Activated CD8-positive, alpha-beta T cell treated with anti-CD3 and anti-CD28 coated beads for 36 hours (primary cell): ENCODE data around the gene SRC. TPM values are rescaled to one million over a fixed set of nuclear protein-coding genes. Genes with fewer than 3 reads are reported as not detected.
"Not testable (repeated sequence)": the region's sequence is repeated elsewhere in the genome, so short reads cannot be mapped to it uniquely, and the experiment has no call there.

Experiments
- ATAC-seq: fragments of 200-7000 bp; cut with Tn5 transposase; one replicate; pipeline ENCODE4 v1.10.0; 2021; ENCODE audit warnings: mild to moderate bottlenecking, moderate library complexity
- CTCF ChIA-PET: fragments of 350-600 bp; sonication (Branson Sonifier 250); formaldehyde crosslinking; loops from one replicate; lab custom pipeline; 2021; ENCODE audit warnings: antibody characterized with exemption; lab: Charles Lee
- POLR2A ChIA-PET: fragments of 350-600 bp; sonication (Branson Sonifier 250); formaldehyde crosslinking; loops from one replicate; lab custom pipeline; 2021; ENCODE audit warnings: antibody characterized with exemption; lab: Charles Lee
- DNase-seq: peaks from one replicate; pipeline ENCODE4 v3.0.0-alpha.2; 2020
- H3K27ac Mint-ChIP-seq: one replicate; pipeline ENCODE4 v1.8.0; 2021; ENCODE audit warnings: mild to moderate bottlenecking, mixed read lengths
- H3K27me3 Mint-ChIP-seq: one replicate; pipeline ENCODE4 v1.8.0; 2021; ENCODE audit warnings: mixed read lengths
- H3K36me3 Mint-ChIP-seq: one replicate; pipeline ENCODE4 v1.8.0; 2021; ENCODE audit warnings: low read depth, mixed read lengths
- H3K4me1 Mint-ChIP-seq: one replicate; pipeline ENCODE4 v1.8.0; 2021; ENCODE audit warnings: low read depth, mixed read lengths
- H3K4me3 Mint-ChIP-seq: one replicate; pipeline ENCODE4 v1.8.0; 2021; ENCODE audit warnings: mild to moderate bottlenecking, moderate library complexity, mixed read lengths
- H3K9me3 Mint-ChIP-seq: one replicate; pipeline ENCODE4 v1.8.0; 2021; ENCODE audit warnings: mixed read lengths
- intact Hi-C: fragments of 100-400 bp; cut with micrococcal nuclease; formaldehyde crosslinking; loops from one replicate; pipeline ENCODE4 v1.10.0; 2022
- total RNA-seq, 2 experiments: library from RNA; stranded (reverse); gene quantifications; one replicate each; pipeline ENCODE4 v1.2.3, GENCODE V29; 2021
- TF ChIP-seq, protein P1 (sequence below): fragments of 200-600 bp; IDR thresholded peaks from one replicate; pipeline ENCODE4 v1.8.0; 2022; ENCODE audit warnings: antibody characterized with exemption, mild to moderate bottlenecking

The SRC gene
- total RNA-seq, 2 experiments from 2014 or later: 0.88 to 2.4 TPM

DNA sequence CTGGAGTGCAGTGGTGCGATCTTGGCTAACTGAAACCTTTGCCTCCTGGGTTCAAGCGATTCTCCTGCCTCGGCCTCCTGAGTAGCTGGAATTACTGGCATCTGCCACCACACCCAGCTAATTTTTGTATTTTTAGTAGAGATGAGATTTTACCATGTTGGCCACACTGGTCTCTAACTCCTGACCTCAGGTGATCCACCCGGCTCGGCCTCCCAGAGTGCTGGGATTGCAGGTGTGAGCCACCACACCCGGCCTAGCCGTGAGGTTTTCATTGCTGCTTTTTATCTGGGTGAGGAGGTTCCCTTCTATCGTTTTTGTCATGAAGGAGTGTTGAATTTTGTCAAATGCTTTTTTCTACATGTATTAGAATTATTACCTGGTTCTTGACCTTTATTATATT lies 23.9 kb downstream of the SRC start:
- no peak overlapping the region for H3K4me3 Mint-ChIP-seq
- H3K36me3 Mint-ChIP-seq: peaks cover 2% of the 10 kb centered on the region
- ATAC-seq: no peak
- H3K27me3 Mint-ChIP-seq: no peaks in the 10 kb centered on the region
- H3K4me1 Mint-ChIP-seq: no peaks in the 10 kb centered on the region
- no peak overlapping the region for H3K27ac Mint-ChIP-seq
- TF ChIP-seq, protein P1, sequence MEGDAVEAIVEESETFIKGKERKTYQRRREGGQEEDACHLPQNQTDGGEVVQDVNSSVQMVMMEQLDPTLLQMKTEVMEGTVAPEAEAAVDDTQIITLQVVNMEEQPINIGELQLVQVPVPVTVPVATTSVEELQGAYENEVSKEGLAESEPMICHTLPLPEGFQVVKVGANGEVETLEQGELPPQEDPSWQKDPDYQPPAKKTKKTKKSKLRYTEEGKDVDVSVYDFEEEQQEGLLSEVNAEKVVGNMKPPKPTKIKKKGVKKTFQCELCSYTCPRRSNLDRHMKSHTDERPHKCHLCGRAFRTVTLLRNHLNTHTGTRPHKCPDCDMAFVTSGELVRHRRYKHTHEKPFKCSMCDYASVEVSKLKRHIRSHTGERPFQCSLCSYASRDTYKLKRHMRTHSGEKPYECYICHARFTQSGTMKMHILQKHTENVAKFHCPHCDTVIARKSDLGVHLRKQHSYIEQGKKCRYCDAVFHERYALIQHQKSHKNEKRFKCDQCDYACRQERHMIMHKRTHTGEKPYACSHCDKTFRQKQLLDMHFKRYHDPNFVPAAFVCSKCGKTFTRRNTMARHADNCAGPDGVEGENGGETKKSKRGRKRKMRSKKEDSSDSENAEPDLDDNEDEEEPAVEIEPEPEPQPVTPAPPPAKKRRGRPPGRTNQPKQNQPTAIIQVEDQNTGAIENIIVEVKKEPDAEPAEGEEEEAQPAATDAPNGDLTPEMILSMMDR: no peak
- no peak for DNase-seq
- ChIA-PET POLR2A (no interaction called here), CTCF (interaction anchor here (0.8 kb wide), 1 partner anchor 15 kb away, joined by 4 read pairs; no protein-coding TSS in a partner anchor)
- no peaks in the 10 kb centered on the region for H3K9me3 Mint-ChIP-seq
- intact Hi-C loops: no loop called here

DNA sequence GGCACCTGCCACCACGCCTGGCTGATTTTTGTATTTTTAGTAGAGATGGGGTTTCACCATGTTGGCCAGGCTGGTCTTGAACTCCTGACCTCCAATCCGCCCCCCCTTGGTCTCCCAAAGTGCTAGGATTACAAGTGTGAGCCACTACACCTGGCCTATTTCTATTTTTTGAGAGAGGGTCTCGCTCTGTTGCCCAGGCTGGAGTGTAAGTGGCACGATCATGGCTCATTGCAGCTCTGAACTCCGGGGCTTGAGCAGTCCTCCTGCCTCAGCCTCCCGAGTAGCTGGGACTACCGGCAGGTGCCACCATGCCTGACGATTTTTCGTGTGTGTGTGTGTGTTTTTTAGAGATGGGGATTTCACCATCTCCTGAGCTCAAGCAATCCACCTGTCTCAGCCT lies 25.9 kb downstream of the SRC start:
- H3K9me3 Mint-ChIP-seq, POLR2A ChIA-PET, DNase-seq, H3K4me3 Mint-ChIP-seq, CTCF ChIA-PET, H3K27me3 Mint-ChIP-seq, ATAC-seq, H3K4me1 Mint-ChIP-seq, H3K36me3 Mint-ChIP-seq, H3K27ac Mint-ChIP-seq, intact Hi-C loops: not testable (repeated sequence)

DNA sequence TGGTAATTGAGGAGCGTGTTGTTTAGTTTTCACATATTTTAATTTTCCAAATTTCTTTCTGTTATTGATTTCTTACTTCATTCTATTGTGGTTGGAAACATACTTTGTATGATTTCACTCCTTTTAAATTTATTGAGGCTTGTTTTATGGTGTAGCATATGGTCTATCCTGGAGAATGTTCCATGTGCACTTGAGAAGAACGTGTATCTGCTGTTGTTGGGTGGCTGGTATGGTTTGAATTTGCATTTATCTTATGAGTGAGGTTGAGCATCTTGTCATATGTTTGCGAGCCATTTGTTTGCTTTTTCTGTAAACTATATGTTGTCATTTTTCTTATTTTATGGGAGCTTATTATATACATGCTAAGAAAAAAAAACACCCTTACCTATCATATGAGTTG lies 26.5 kb downstream of the SRC start:
- TF ChIP-seq, protein P1: no peak
- ChIA-PET POLR2A (no interaction called here), CTCF (no interaction called here)
- H3K9me3 Mint-ChIP-seq: no peaks in the 10 kb centered on the region
- intact Hi-C loops: no loop called here
- no peaks in the 10 kb centered on the region for H3K36me3 Mint-ChIP-seq
- H3K27ac Mint-ChIP-seq: no peak overlapping the region
- no peak for ATAC-seq
- H3K27me3 Mint-ChIP-seq: no peaks in the 10 kb centered on the region
- H3K4me3 Mint-ChIP-seq: no peak overlapping the region
- peaks cover 3% of the 10 kb centered on the region for H3K4me1 Mint-ChIP-seq
- no peak for DNase-seq

DNA sequence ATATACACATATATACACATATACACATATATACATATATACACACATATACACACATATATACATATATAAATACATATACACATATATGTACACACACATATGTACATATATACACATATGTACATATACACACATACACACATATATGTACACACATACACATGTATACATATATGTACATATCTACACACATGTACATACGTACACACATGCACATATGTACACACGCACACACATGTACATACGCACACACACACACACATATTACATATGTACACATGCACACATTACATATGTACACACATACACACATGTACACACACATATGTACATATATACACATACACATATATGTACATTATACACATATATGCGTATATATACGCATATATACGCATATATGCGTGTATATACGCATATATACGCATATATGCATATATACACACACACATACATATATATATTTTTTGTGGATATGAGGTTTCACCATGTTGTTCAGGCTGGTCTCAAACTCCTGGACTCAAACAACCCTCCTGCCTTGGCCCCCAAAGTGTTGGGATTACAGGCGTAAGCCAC lies 27.2 kb downstream of the SRC start:
- no peak overlapping the region for H3K4me3 Mint-ChIP-seq
- no peak for ATAC-seq
- H3K4me1 Mint-ChIP-seq: peaks cover 3% of the 10 kb centered on the region
- TF ChIP-seq, protein P1: no peak
- intact Hi-C loops: no loop called here
- H3K27me3 Mint-ChIP-seq: no peaks in the 10 kb centered on the region
- no peak overlapping the region for H3K27ac Mint-ChIP-seq
- no peaks in the 10 kb centered on the region for H3K9me3 Mint-ChIP-seq
- CTCF ChIA-PET: no interaction called here
- POLR2A ChIA-PET: no interaction called here
- DNase-seq: no peak
- H3K36me3 Mint-ChIP-seq: no peaks in the 10 kb centered on the region

DNA sequence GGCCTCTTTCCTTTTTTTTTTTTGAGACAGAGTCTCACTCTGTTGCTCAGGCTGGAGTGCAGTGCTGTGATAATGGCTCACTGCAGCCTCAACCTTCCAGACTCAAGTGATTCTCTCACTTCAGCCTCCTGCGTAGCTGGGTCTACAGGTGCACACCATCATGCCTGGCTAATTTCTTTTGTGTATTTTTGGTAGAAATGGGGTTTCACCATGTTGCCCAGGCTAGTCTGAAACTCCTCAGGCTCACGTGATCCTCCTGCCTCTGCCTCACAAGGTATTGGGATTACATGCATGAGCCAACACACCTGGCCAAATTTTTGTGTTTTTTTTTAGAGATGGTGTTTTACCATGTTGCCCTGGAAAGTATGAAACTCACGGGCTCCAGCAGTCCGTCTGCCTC lies 29.3 kb downstream of the SRC start:
- Mint-ChIP-seq H3K27me3 (no peaks in the 10 kb centered on the region), H3K36me3 (no peaks in the 10 kb centered on the region), H3K4me3 (no peak overlapping the region), H3K9me3 (no peaks in the 10 kb centered on the region), H3K27ac (no peak overlapping the region), H3K4me1 (peaks cover 3% of the 10 kb centered on the region)
- ChIA-PET POLR2A (no interaction called here), CTCF (interaction anchor here (1.3 kb wide), 1 partner anchor 9 kb away, joined by 3 read pairs; no protein-coding TSS in a partner anchor)
- TF ChIP-seq, protein P1: no peak
- no peak for DNase-seq
- intact Hi-C loops: no loop called here
- ATAC-seq: no peak
